Transverse colon (tissue), 4 donors: ENCODE data around the gene TCEANC. TPM values are rescaled to one million over a fixed set of nuclear protein-coding genes. Genes with fewer than 3 reads are reported as not detected.

ENCODE experiments used
- DNase-seq: peaks from one replicate; pipeline ENCODE4 v3.0.0-alpha.2; 2019
- H3K27ac ChIP-seq, 4 donors: fragments of 200-600 bp; sonication (generic); 2 replicates each; pipeline ENCODE4 v1.5.1; 2016 to 2018; ENCODE audit warnings: inconsistent platforms in 4 of 4
- H3K27me3 ChIP-seq: fragments of 200-600 bp; sonication (generic); 2 replicates; pipeline ENCODE4 v1.5.1; 2017; ENCODE audit warnings: inconsistent platforms
- H3K36me3 ChIP-seq, 4 donors: fragments of 200-600 bp; sonication (generic); 2 replicates each; pipeline ENCODE4 v1.5.1; 2017 to 2019; ENCODE audit warnings: inconsistent platforms in 4 of 4
- H3K4me1 ChIP-seq, 4 donors: fragments of 200-600 bp; sonication (generic); 2 replicates each; pipeline ENCODE4 v1.5.1; 2017 to 2020; ENCODE audit warnings: inconsistent platforms in 4 of 4
- H3K4me3 ChIP-seq, 4 donors: fragments of 200-600 bp; sonication (generic); 1 replicate in 1 of 4; 2 replicates in 3 of 4; pipeline versions ENCODE4 v1.5.1 to v1.6.1; 2017 to 2019; ENCODE audit warnings: inconsistent platforms in 4 of 4
- H3K9me3 ChIP-seq, 2 donors: fragments of 200-600 bp; sonication (generic); 2 replicates each; pipeline ENCODE4 v1.5.1; 2017 to 2019; ENCODE audit warnings: inconsistent platforms in 2 of 2
- CTCF ChIP-seq, 5 experiments: fragments of 200-600 bp in 3 of 5; fragments of 450-650 bp in 2 of 5; sonication (generic) in 3 of 5; IDR thresholded peaks; 1 replicate in 2 of 5; 2 replicates in 3 of 5; pipeline ENCODE4 v1.5.1; 2016 to 2017; ENCODE audit warnings: antibody characterized with exemption in 5 of 5, inconsistent platforms in 3 of 5, mild to moderate bottlenecking in 2 of 5, moderate library complexity in 1 of 5
- EP300 ChIP-seq: sonication (generic); formaldehyde crosslinking; IDR thresholded peaks from one replicate; pipeline ENCODE4 v1.6.1; 2017; ENCODE audit warnings: antibody characterized with exemption, low read depth
- POLR2A ChIP-seq: fragments of 450-650 bp; IDR thresholded peaks from one replicate; pipeline ENCODE4 v1.6.1; 2016; ENCODE audit warnings: antibody characterized with exemption, mild to moderate bottlenecking, moderate library complexity
- POLR2AphosphoS5 ChIP-seq, 3 donors: sonication (generic); formaldehyde crosslinking; IDR thresholded peaks; one replicate each; pipeline ENCODE4 v1.6.1; 2016; ENCODE audit warnings: antibody characterized with exemption in 3 of 3
- WGBS, 2 donors: methylation state at CpG; one replicate each; pipeline ENCODE4 v1.1.5; 2018; ENCODE audit warnings: low coverage in 1 of 2; 5-methylcytosine and 5-hydroxymethylcytosine counted together
- in situ Hi-C, 4 donors: fragments of 200-750 bp; cut with MboI; loops; one replicate each; pipeline versions ENCODE4 v1.15.0 to v1.15.1; 2017; ENCODE audit warnings: low sequenced_read_pairs in 3 of 4, low pct_ligation_motif_present in 1 of 4, low pct_unique_long_range_greater_than_20kb in 1 of 4
- intact Hi-C: fragments of 100-400 bp; cut with DNase I; formaldehyde crosslinking; loops from one replicate; pipeline ENCODE4 v1.15.1; 2023; ENCODE audit warnings: low total_unique reads
- total RNA-seq, 4 donors: library from RNA; depleted of rRNA; stranded (reverse); fragments of >200 nt; gene quantifications; one replicate each; pipeline ENCODE4 v1.1.0, GENCODE V29; 2016

The TCEANC gene
- total RNA-seq, 4 donors from 2014 or later: 0.20 to 9.1 (median 3.7) TPM

GRCh38 chrX:13655674-13656073 is 2.7 kb downstream of the TCEANC start:
- 80% methylated on average over 3 of the region's 3 CpGs; no CpG with 5 or more reads in 1 of the 2 donors for WGBS, 2 donors
- intact Hi-C loops: no loop called here
- DNase-seq: no peak
- peaks cover 0 to 18% (median 7%) of the 10 kb centered on the region in 4 donors for H3K4me1 ChIP-seq
- TF ChIP-seq CTCF (IDR thresholded peaks at IDR 0.05) (no peak), EP300 (no peak), POLR2AphosphoS5 (IDR thresholded peaks at IDR 0.05) (no peak), POLR2A (no peak)
- H3K36me3 ChIP-seq: no peaks in the 10 kb centered on the region
- H3K9me3 ChIP-seq: no peaks in the 10 kb centered on the region
- no peak overlapping the region for H3K4me3 ChIP-seq
- no peak overlapping the region for H3K27ac ChIP-seq
- in situ Hi-C loops: loop anchor here (10.0 to 25.0 kb wide), 4 partner anchors 79 to 693 kb away; partner anchors contain the start of genes GEMIN8 (in 1 of the 4), OFD1 (in 1 of the 4) and TRAPPC2 (in 1 of the 4)
- H3K27me3 ChIP-seq: no peaks in the 10 kb centered on the region

GRCh38 chrX:13658602-13659001 is 5.7 kb downstream of the TCEANC start:
- no peaks in the 10 kb centered on the region for H3K36me3 ChIP-seq
- in situ Hi-C loops: loop anchor here (10.0 to 25.0 kb wide), 4 partner anchors 76 to 696 kb away; partner anchors contain the start of genes GEMIN8 (in 1 of the 4), OFD1 (in 1 of the 4) and TRAPPC2 (in 1 of the 4)
- H3K4me3 ChIP-seq: no peak overlapping the region
- intact Hi-C loops: no loop called here
- peak overlapping the region; percentile 2 to 62 (median 26) for H3K27ac ChIP-seq
- peaks cover 0 to 17% (median 4%) of the 10 kb centered on the region in 4 donors for H3K4me1 ChIP-seq
- TF ChIP-seq POLR2A: no peak
- TF ChIP-seq CTCF (IDR thresholded peaks at IDR 0.05): peak; percentile 51 to 79 (median 68)
- no peak for TF ChIP-seq EP300
- no peak for DNase-seq
- no peaks in the 10 kb centered on the region for H3K9me3 ChIP-seq
- no peaks in the 10 kb centered on the region for H3K27me3 ChIP-seq
- 11% methylated on average over 2 of the region's 2 CpGs; no CpG with 5 or more reads in 1 of the 2 donors for whole genome bisulfite sequencing, 2 donors

GRCh38 chrX:13659063-13659462 is 6.1 kb downstream of the TCEANC start:
- 46 to 48% methylated on average over 4 to 6 of the region's 6 CpGs for WGBS, 2 donors
- no peaks in the 10 kb centered on the region for H3K36me3 ChIP-seq
- DNase-seq: no peak
- in situ Hi-C loops: loop anchor here (10.0 to 25.0 kb wide), 4 partner anchors 76 to 697 kb away; partner anchors contain the start of genes GEMIN8 (in 1 of the 4), OFD1 (in 1 of the 4) and TRAPPC2 (in 1 of the 4)
- intact Hi-C loops: no loop called here
- no peaks in the 10 kb centered on the region for H3K9me3 ChIP-seq
- peaks cover 0 to 13% (median under 1%) of the 10 kb centered on the region in 4 donors for H3K4me1 ChIP-seq
- TF ChIP-seq POLR2AphosphoS5 (IDR thresholded peaks at IDR 0.05): no peak
- no peak for TF ChIP-seq POLR2A
- no peak for TF ChIP-seq CTCF (IDR thresholded peaks at IDR 0.05)
- no peak for TF ChIP-seq EP300
- H3K27ac ChIP-seq: peak overlapping the region; percentile 2 to 62 (median 26)
- H3K27me3 ChIP-seq: no peaks in the 10 kb centered on the region
- H3K4me3 ChIP-seq: no peak overlapping the region

GRCh38 chrX:13661735-13662288 is 8.9 kb downstream of the TCEANC start:
- Histone ChIP-seq H3K27me3 (no peaks in the 10 kb centered on the region), H3K4me1 (peaks cover 0 to 10% (median 0%) of the 10 kb centered on the region in 4 donors), H3K4me3 (peak overlapping the region in 2 of 4 donors; percentile 6 to 20), H3K9me3 (no peaks in the 10 kb centered on the region), H3K27ac (peak overlapping the region; percentile 61 to 81 (median 72)), H3K36me3 (no peaks in the 10 kb centered on the region)
- DNase-seq: no peak
- in situ Hi-C loops (loop anchor here in 3 of 4 donors (5.0 to 25.0 kb wide), 5 partner anchors 80 to 700 kb away; partner anchors contain the start of gene GEMIN8 (in 1 of the 3)), intact Hi-C loops (loop anchor here (10.0 kb wide), 1 partner anchor 73 kb away; the partner anchor contains the start of genes OFD1 and TRAPPC2)
- 47 to 75% methylated on average over 5 to 6 of the region's 6 CpGs for WGBS, 2 donors
- TF ChIP-seq EP300 (no peak), POLR2AphosphoS5 (IDR thresholded peaks at IDR 0.05) (no peak), CTCF (IDR thresholded peaks at IDR 0.05) (no peak), POLR2A (no peak)
